Caco-2 (cell line): ENCODE data around the gene HDAC4. TPM values are rescaled to one million over a fixed set of nuclear protein-coding genes. Genes with fewer than 3 reads are reported as not detected.

Experiments used
- BruUV-seq: library from RNA; stranded (reverse); fragments of 400-500 nt; replicated peaks from 2 replicates; lab custom pipeline; 2021; lab: Mats Ljungman, UMichigan
- CTCF ChIA-PET: fragments of 300-600 bp; sonication (Branson Sonifier 250); formaldehyde crosslinking; loops from one replicate; lab custom pipeline; 2022; ENCODE audit warnings: antibody characterized with exemption; lab: Charles Lee
- POLR2A ChIA-PET: fragments of 300-600 bp; sonication (Branson Sonifier 250); formaldehyde crosslinking; loops from one replicate; lab custom pipeline; 2022; ENCODE audit warnings: antibody characterized with exemption; lab: Charles Lee
- DNase-seq, 2 experiments: peaks; one replicate each; pipeline versions ENCODE4 v3.0.0 to v3.0.0-alpha.2; 2020 to 2022
- H3K27me3 ChIP-seq: replicated peaks from 2 replicates; pipeline ENCODE4 v1.6.0; 2011; ENCODE audit warnings: low read length; ENCODE audit not compliant: control insufficient read depth, insufficient read depth
- H3K36me3 ChIP-seq: 2 replicates; pipeline ENCODE4 v1.5.1; 2011; ENCODE audit warnings: low read length; ENCODE audit not compliant: control insufficient read depth, insufficient read depth
- H3K4me1 ChIP-seq: fragments of 250-450 bp; sonication (Bioruptor Pico); 2 replicates; pipeline ENCODE4 v1.5.1; 2020; ENCODE audit warnings: mild to moderate bottlenecking
- H3K4me3 ChIP-seq: 2 replicates; pipeline ENCODE4 v1.5.1; 2011; ENCODE audit warnings: low read depth, mild to moderate bottlenecking, control low read depth, low read length
- H3K9me3 ChIP-seq: fragments of 250-450 bp; sonication (Bioruptor Pico); 2 replicates; pipeline ENCODE4 v1.5.1; 2020; ENCODE audit warnings: mild to moderate bottlenecking, moderate library complexity
- H3K27ac Mint-ChIP-seq: one replicate; pipeline ENCODE4 v1.8.0; 2022; ENCODE audit warnings: mixed read lengths; ENCODE audit not compliant: unreplicated experiment
- H3K27me3 Mint-ChIP-seq: one replicate; pipeline ENCODE4 v1.8.0; 2022; ENCODE audit warnings: mixed read lengths; ENCODE audit not compliant: insufficient read depth, unreplicated experiment
- H3K36me3 Mint-ChIP-seq: one replicate; pipeline ENCODE4 v1.8.0; 2022; ENCODE audit warnings: mild to moderate bottlenecking, mixed read lengths; ENCODE audit not compliant: insufficient read depth, unreplicated experiment
- H3K4me1 Mint-ChIP-seq: one replicate; pipeline ENCODE4 v1.8.0; 2022; ENCODE audit warnings: low read depth, mixed read lengths; ENCODE audit not compliant: unreplicated experiment
- H3K4me3 Mint-ChIP-seq: one replicate; pipeline ENCODE4 v1.8.0; 2022; ENCODE audit warnings: mild to moderate bottlenecking, moderate library complexity, mixed read lengths; ENCODE audit not compliant: unreplicated experiment
- H3K9me3 Mint-ChIP-seq: one replicate; pipeline ENCODE4 v1.8.0; 2022; ENCODE audit warnings: mixed read lengths; ENCODE audit not compliant: unreplicated experiment
- CTCF ChIP-seq, 2 experiments: fragments of 200-600 bp in 1 of 2; IDR thresholded peaks; 1 replicate in 1 of 2; 2 replicates in 1 of 2; pipeline versions ENCODE4 v1.5.1 to v1.8.0; 2011 to 2022; ENCODE audit warnings: antibody characterized with exemption in 1 of 2, control low read depth in 1 of 2, inconsistent platforms in 1 of 2, low read depth in 1 of 2, low read length in 1 of 2, mild to moderate bottlenecking in 1 of 2, moderate library complexity in 1 of 2; ENCODE audit not compliant: insufficient read depth in 1 of 2, severe bottlenecking in 1 of 2, unreplicated experiment in 1 of 2
- intact Hi-C: fragments of 100-400 bp; cut with micrococcal nuclease; formaldehyde crosslinking; loops from one replicate; pipeline ENCODE4 v1.10.0; 2022; ENCODE audit not compliant: unreplicated experiment
- total RNA-seq: library from RNA; stranded (reverse); gene quantifications from 2 replicates; pipeline ENCODE4 v1.2.3, GENCODE V29; 2022

The HDAC4 gene
- total RNA-seq, 1 experiment from 2014 or later = 15.5 TPM

- Histone ChIP-seq H3K4me3 (no peak overlapping the region), H3K27me3 (no peaks in the 10 kb centered on the region), H3K4me1 (no peaks in the 10 kb centered on the region), H3K9me3 (no peaks in the 10 kb centered on the region), H3K36me3 (no peaks in the 10 kb centered on the region)
- ChIA-PET POLR2A (no interaction called here), CTCF (no interaction called here)
- no peak for DNase-seq
- no peaks in the 10 kb centered on the region for H3K4me1 Mint-ChIP-seq
- BruUV-seq = no TSS peak
- H3K9me3 Mint-ChIP-seq = no peaks in the 10 kb centered on the region
- no peak overlapping the region for H3K4me3 Mint-ChIP-seq
- H3K27me3 Mint-ChIP-seq = no peaks in the 10 kb centered on the region
- no peak for TF ChIP-seq CTCF (IDR thresholded peaks at IDR 0.05; ENCODE audit: insufficient read depth in 1 of 2, low read depth in 1 of 2, low read length in 1 of 2, severe bottlenecking in 1 of 2, unreplicated experiment in 1 of 2)
- no peak overlapping the region for H3K27ac Mint-ChIP-seq
- H3K36me3 Mint-ChIP-seq = no peaks in the 10 kb centered on the region
- intact Hi-C loops = no loop called here
These were observed 195.8 kb downstream of the HDAC4 start for GRCh38 chr2:239204876-239205468.

- CTCF ChIA-PET = no interaction called here
- H3K27me3 ChIP-seq = no peaks in the 10 kb centered on the region
These were observed 196.5 kb downstream of the HDAC4 start for GRCh38 chr2:239204136-239204875.

More at GRCh38 chr2:239204136-239204875, 196.5 kb downstream of the HDAC4 start:
- no TSS peak for BruUV-seq
- no peak for TF ChIP-seq CTCF (IDR thresholded peaks at IDR 0.05; ENCODE audit: insufficient read depth in 1 of 2, low read depth in 1 of 2, low read length in 1 of 2, severe bottlenecking in 1 of 2, unreplicated experiment in 1 of 2)
- Mint-ChIP-seq H3K27me3 (no peaks in the 10 kb centered on the region), H3K27ac (no peak overlapping the region), H3K36me3 (no peaks in the 10 kb centered on the region), H3K4me1 (no peaks in the 10 kb centered on the region), H3K9me3 (no peaks in the 10 kb centered on the region), H3K4me3 (no peak overlapping the region)
- no peak overlapping the region for H3K4me3 ChIP-seq
- DNase-seq = no peak
- POLR2A ChIA-PET = no interaction called here
- no peaks in the 10 kb centered on the region for H3K9me3 ChIP-seq
- H3K4me1 ChIP-seq = no peaks in the 10 kb centered on the region
- intact Hi-C loops = no loop called here
- no peaks in the 10 kb centered on the region for H3K36me3 ChIP-seq
